GM12878 (cell line): ENCODE data around the gene FAM20A. TPM values are rescaled to one million over a fixed set of nuclear protein-coding genes. Genes with fewer than 3 reads are reported as not detected.

Experiments used
- ETV6 ChIP-seq, 2 experiments: fragments of 450-650 bp in 1 of 2; IDR thresholded peaks in 1 of 2; conservative IDR thresholded peaks in 1 of 2; 2 replicates each; pipeline ENCODE4 v1.6.1; 2014; ENCODE audit warnings: antibody characterized with exemption in 1 of 2, borderline replicate concordance in 1 of 2, low read depth in 1 of 2, mild to moderate bottlenecking in 1 of 2, moderate library complexity in 1 of 2
- RBBP5 ChIP-seq: fragments of 200-600 bp; sonication (generic); conservative IDR thresholded peaks from 2 replicates; pipeline ENCODE4 v1.6.1; 2016
- SRF ChIP-seq, 2 experiments: IDR thresholded peaks; 2 replicates each; pipeline ENCODE4 v1.6.1; 2011; ENCODE audit warnings: low read depth in 2 of 2, low read length in 2 of 2, mild to moderate bottlenecking in 1 of 2, moderate library complexity in 1 of 2
- ZBTB33 ChIP-seq: fragments of 450-650 bp; IDR thresholded peaks from 2 replicates; pipeline ENCODE4 v1.6.1; 2017; ENCODE audit warnings: mild to moderate bottlenecking
- polyA plus RNA-seq, 11 experiments: library from polyadenylated mRNA; depleted of rRNA in 4 of 11; unstranded in 6 of 11; stranded (reverse) in 5 of 11; fragments of >200 nt; fragmentation: Nextera tagmentation in 4 of 11; fragmentation: Illumina TruSeq in 1 of 11; extraction: Ambion mirVana in 4 of 11; extraction: Trizol in 1 of 11; gene quantifications; 1 replicate in 1 of 11; 2 replicates in 10 of 11; pipeline versions ENCODE4 v1.2.1 to v1.2.3, GENCODE V29; 2011 to 2016; ENCODE audit warnings: inconsistent platforms in 2 of 11, missing spikeins in 2 of 11, low read depth in 1 of 11
- total RNA-seq, 4 experiments: library from RNA; depleted of rRNA in 3 of 4; stranded (reverse); fragments of >200 nt in 3 of 4; fragmentation: Illumina TruSeq in 1 of 4; extraction: Trizol in 1 of 4; gene quantifications; 2 replicates each; pipeline versions ENCODE4 v1.2.1 to v1.2.3, GENCODE V29; 2013 to 2021
- TF ChIP-seq, protein P1 (sequence below): fragments of 450-650 bp; IDR thresholded peaks from 2 replicates; pipeline ENCODE4 v1.6.1; 2018; ENCODE audit warnings: mild to moderate bottlenecking, low read depth, moderate library complexity; ENCODE audit not compliant: partially characterized antibody
- TF ChIP-seq, protein P2 (sequence below): fragments of 450-650 bp; IDR thresholded peaks from 2 replicates; pipeline ENCODE4 v1.6.1; 2018; ENCODE audit warnings: borderline replicate concordance, mild to moderate bottlenecking; ENCODE audit not compliant: partially characterized antibody
- TF ChIP-seq, protein P3 (sequence below): fragments of 450-650 bp; IDR thresholded peaks from 2 replicates; pipeline ENCODE4 v1.6.1; 2017; ENCODE audit warnings: low read depth, mild to moderate bottlenecking, moderate library complexity
- TF ChIP-seq, protein P4 (sequence below): fragments of 450-650 bp; IDR thresholded peaks from 2 replicates; pipeline ENCODE4 v1.6.1; 2016; ENCODE audit warnings: mild to moderate bottlenecking

The FAM20A gene
- total and polyA plus RNA-seq, 10 of the 15 experiments (the other 5 are each of a cell fraction or from before 2014, with no cell fraction given), result 0.13 TPM; not detected in 9

DNA sequence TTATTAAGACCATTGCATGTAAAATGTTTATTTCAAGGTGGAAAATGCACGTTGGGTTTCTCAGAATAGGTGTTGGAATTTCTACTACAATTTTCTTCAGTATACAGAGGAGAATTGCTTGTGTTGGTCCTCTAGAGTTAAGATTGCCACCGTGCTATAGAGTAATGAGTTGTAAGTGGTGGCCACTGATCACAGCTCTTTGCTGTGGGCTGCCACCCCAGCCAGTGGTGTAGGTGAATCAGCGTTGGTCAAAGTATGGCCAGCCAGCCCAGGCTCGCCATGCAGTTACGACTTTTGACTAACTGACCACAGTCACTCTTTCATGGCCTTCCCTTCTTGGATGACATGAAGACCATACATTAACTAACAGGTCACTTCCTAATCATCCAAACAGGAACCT lies 101.6 kb downstream of the FAM20A start (continued):
- TF ChIP-seq, protein P1, sequence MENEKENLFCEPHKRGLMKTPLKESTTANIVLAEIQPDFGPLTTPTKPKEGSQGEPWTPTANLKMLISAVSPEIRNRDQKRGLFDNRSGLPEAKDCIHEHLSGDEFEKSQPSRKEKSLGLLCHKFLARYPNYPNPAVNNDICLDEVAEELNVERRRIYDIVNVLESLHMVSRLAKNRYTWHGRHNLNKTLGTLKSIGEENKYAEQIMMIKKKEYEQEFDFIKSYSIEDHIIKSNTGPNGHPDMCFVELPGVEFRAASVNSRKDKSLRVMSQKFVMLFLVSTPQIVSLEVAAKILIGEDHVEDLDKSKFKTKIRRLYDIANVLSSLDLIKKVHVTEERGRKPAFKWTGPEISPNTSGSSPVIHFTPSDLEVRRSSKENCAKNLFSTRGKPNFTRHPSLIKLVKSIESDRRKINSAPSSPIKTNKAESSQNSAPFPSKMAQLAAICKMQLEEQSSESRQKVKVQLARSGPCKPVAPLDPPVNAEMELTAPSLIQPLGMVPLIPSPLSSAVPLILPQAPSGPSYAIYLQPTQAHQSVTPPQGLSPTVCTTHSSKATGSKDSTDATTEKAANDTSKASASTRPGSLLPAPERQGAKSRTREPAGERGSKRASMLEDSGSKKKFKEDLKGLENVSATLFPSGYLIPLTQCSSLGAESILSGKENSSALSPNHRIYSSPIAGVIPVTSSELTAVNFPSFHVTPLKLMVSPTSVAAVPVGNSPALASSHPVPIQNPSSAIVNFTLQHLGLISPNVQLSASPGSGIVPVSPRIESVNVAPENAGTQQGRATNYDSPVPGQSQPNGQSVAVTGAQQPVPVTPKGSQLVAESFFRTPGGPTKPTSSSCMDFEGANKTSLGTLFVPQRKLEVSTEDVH, result no peak
- TF ChIP-seq RBBP5 (no peak), ZBTB33 (no peak), ETV6 (conservative IDR thresholded peaks at IDR 0.05 in 1 of 2, IDR thresholded peaks at IDR 0.05 in 1 of 2; ENCODE audit: borderline replicate concordance in 1 of 2, low read depth in 1 of 2) (no peak), SRF (IDR thresholded peaks at IDR 0.05; ENCODE audit: low read depth in 2 of 2, low read length in 2 of 2) (no peak)
- TF ChIP-seq, protein P2, sequence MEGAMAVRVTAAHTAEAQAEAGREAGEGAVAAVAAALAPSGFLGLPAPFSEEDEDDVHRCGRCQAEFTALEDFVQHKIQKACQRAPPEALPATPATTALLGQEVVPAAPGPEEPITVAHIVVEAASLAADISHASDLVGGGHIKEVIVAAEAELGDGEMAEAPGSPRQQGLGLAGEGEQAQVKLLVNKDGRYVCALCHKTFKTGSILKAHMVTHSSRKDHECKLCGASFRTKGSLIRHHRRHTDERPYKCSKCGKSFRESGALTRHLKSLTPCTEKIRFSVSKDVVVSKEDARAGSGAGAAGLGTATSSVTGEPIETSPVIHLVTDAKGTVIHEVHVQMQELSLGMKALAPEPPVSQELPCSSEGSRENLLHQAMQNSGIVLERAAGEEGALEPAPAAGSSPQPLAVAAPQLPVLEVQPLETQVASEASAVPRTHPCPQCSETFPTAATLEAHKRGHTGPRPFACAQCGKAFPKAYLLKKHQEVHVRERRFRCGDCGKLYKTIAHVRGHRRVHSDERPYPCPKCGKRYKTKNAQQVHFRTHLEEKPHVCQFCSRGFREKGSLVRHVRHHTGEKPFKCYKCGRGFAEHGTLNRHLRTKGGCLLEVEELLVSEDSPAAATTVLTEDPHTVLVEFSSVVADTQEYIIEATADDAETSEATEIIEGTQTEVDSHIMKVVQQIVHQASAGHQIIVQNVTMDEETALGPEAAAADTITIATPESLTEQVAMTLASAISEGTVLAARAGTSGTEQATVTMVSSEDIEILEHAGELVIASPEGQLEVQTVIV, result no peak
- TF ChIP-seq, protein P3, sequence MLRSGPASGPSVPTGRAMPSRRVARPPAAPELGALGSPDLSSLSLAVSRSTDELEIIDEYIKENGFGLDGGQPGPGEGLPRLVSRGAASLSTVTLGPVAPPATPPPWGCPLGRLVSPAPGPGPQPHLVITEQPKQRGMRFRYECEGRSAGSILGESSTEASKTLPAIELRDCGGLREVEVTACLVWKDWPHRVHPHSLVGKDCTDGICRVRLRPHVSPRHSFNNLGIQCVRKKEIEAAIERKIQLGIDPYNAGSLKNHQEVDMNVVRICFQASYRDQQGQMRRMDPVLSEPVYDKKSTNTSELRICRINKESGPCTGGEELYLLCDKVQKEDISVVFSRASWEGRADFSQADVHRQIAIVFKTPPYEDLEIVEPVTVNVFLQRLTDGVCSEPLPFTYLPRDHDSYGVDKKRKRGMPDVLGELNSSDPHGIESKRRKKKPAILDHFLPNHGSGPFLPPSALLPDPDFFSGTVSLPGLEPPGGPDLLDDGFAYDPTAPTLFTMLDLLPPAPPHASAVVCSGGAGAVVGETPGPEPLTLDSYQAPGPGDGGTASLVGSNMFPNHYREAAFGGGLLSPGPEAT, result no peak
- TF ChIP-seq, protein P4, sequence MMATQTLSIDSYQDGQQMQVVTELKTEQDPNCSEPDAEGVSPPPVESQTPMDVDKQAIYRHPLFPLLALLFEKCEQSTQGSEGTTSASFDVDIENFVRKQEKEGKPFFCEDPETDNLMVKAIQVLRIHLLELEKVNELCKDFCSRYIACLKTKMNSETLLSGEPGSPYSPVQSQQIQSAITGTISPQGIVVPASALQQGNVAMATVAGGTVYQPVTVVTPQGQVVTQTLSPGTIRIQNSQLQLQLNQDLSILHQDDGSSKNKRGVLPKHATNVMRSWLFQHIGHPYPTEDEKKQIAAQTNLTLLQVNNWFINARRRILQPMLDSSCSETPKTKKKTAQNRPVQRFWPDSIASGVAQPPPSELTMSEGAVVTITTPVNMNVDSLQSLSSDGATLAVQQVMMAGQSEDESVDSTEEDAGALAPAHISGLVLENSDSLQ, result no peak
